Measurements from ENCODE around the gene LRRIQ4.

Gene LRRIQ4

GRCh38 chr3:169781209-169781855 is 31.3 kb upstream of the LRRIQ4 start:
- DNase-seq (ENCODE audit: low read depth), result no peak
- no peak for TF ChIP-seq MAX (IDR thresholded peaks at IDR 0.05; ENCODE audit: low read depth, low read length)
- no peak for TF ChIP-seq CTCF (IDR thresholded peaks at IDR 0.05; ENCODE audit: low read depth, low read length)
- no peak for TF ChIP-seq MYC (IDR thresholded peaks at IDR 0.05; ENCODE audit: low read depth, low read length)
- TF ChIP-seq POLR2A (IDR thresholded peaks at IDR 0.05; ENCODE audit: extremely low read depth, insufficient read length), result no peak
- no peak overlapping the region for H3K4me3 ChIP-seq (ENCODE audit: low read depth, low read length)

- DNase-seq (ENCODE audit: low read depth), result no peak
- H3K4me3 ChIP-seq (ENCODE audit: low read depth, low read length), result no peak overlapping the region
- no peak for TF ChIP-seq POLR2A (IDR thresholded peaks at IDR 0.05; ENCODE audit: extremely low read depth, insufficient read length)
- no peak for TF ChIP-seq CTCF (IDR thresholded peaks at IDR 0.05; ENCODE audit: low read depth, low read length)
- TF ChIP-seq MYC (IDR thresholded peaks at IDR 0.05; ENCODE audit: low read depth, low read length), result no peak
- no peak for TF ChIP-seq MAX (IDR thresholded peaks at IDR 0.05; ENCODE audit: low read depth, low read length)
Observed at GRCh38 chr3:169787120-169787519, 25.6 kb upstream of the LRRIQ4 start.

GRCh38 chr3:169787791-169788190 is 24.9 kb upstream of the LRRIQ4 start:
- TF ChIP-seq CTCF (IDR thresholded peaks at IDR 0.05; ENCODE audit: low read depth, low read length), result no peak
- TF ChIP-seq POLR2A (IDR thresholded peaks at IDR 0.05; ENCODE audit: extremely low read depth, insufficient read length), result no peak
- TF ChIP-seq MAX (IDR thresholded peaks at IDR 0.05; ENCODE audit: low read depth, low read length), result no peak
- no peak for TF ChIP-seq MYC (IDR thresholded peaks at IDR 0.05; ENCODE audit: low read depth, low read length)
- DNase-seq (ENCODE audit: low read depth), result no peak
- no peak overlapping the region for H3K4me3 ChIP-seq (ENCODE audit: low read depth, low read length)

GRCh38 chr3:169790219-169790618 is 22.5 kb upstream of the LRRIQ4 start:
- DNase-seq (ENCODE audit: low read depth), result no peak
- no peak overlapping the region for H3K4me3 ChIP-seq (ENCODE audit: low read depth, low read length)
- TF ChIP-seq MAX (IDR thresholded peaks at IDR 0.05; ENCODE audit: low read depth, low read length) (no peak), POLR2A (IDR thresholded peaks at IDR 0.05; ENCODE audit: extremely low read depth, insufficient read length) (no peak), MYC (IDR thresholded peaks at IDR 0.05; ENCODE audit: low read depth, low read length) (no peak), CTCF (IDR thresholded peaks at IDR 0.05; ENCODE audit: low read depth, low read length) (no peak)

- no peak for TF ChIP-seq MAX (IDR thresholded peaks at IDR 0.05; ENCODE audit: low read depth, low read length)
- no peak for TF ChIP-seq POLR2A (IDR thresholded peaks at IDR 0.05; ENCODE audit: extremely low read depth, insufficient read length)
- no peak for TF ChIP-seq MYC (IDR thresholded peaks at IDR 0.05; ENCODE audit: low read depth, low read length)
- no peak for TF ChIP-seq CTCF (IDR thresholded peaks at IDR 0.05; ENCODE audit: low read depth, low read length)
- no peak for DNase-seq (ENCODE audit: low read depth)
- no peak overlapping the region for H3K4me3 ChIP-seq (ENCODE audit: low read depth, low read length)
Observed at GRCh38 chr3:169790687-169791429, 21.8 kb upstream of the LRRIQ4 start.
